Suprapubic skin (tissue), 4 donors: ENCODE data around the gene MTIF2. TPM values are rescaled to one million over a fixed set of nuclear protein-coding genes. Genes with fewer than 3 reads are reported as not detected.

ENCODE experiments used
- DNase-seq, 2 donors: peaks; one replicate each; pipeline ENCODE4 v3.0.0-alpha.2; 2019; ENCODE audit warnings: low spot score in 2 of 2
- H3K27ac ChIP-seq: fragments of 200-600 bp; sonication (generic); one replicate; pipeline ENCODE4 v1.5.1; 2019
- H3K27me3 ChIP-seq: fragments of 200-600 bp; sonication (generic); one replicate; pipeline ENCODE4 v1.5.1; 2019
- H3K36me3 ChIP-seq: fragments of 200-600 bp; sonication (generic); one replicate; pipeline ENCODE4 v1.5.1; 2019
- H3K4me1 ChIP-seq: fragments of 200-600 bp; sonication (generic); one replicate; pipeline ENCODE4 v1.5.1; 2019
- H3K4me3 ChIP-seq: fragments of 200-600 bp; sonication (generic); one replicate; pipeline ENCODE4 v1.5.1; 2019; ENCODE audit warnings: mild to moderate bottlenecking
- H3K9me3 ChIP-seq: fragments of 200-600 bp; sonication (generic); one replicate; pipeline ENCODE4 v1.5.1; 2019
- CTCF ChIP-seq, 2 donors: fragments of 200-600 bp in 1 of 2; fragments of 450-650 bp in 1 of 2; sonication (generic) in 1 of 2; IDR thresholded peaks; one replicate each; pipeline ENCODE4 v1.5.1; 2016 to 2019; ENCODE audit warnings: antibody characterized with exemption in 2 of 2, mild to moderate bottlenecking in 1 of 2, moderate library complexity in 1 of 2
- EP300 ChIP-seq: sonication (generic); formaldehyde crosslinking; IDR thresholded peaks from one replicate; pipeline ENCODE4 v1.6.1; 2017; ENCODE audit warnings: antibody characterized with exemption
- POLR2A ChIP-seq, 2 donors: fragments of 450-650 bp; IDR thresholded peaks; one replicate each; pipeline ENCODE4 v1.6.1; 2017; ENCODE audit warnings: antibody characterized with exemption in 2 of 2, mild to moderate bottlenecking in 2 of 2, moderate library complexity in 2 of 2
- POLR2AphosphoS5 ChIP-seq, 3 donors: sonication (generic); formaldehyde crosslinking; IDR thresholded peaks; one replicate each; pipeline ENCODE4 v1.6.1; 2017; ENCODE audit warnings: antibody characterized with exemption in 3 of 3
- WGBS: methylation state at CpG from one replicate; pipeline ENCODE4 v1.1.5; 2018; 5-methylcytosine and 5-hydroxymethylcytosine counted together
- total RNA-seq, 4 donors: library from RNA; depleted of rRNA; stranded (reverse); fragments of >200 nt; gene quantifications; one replicate each; pipeline ENCODE4 v1.1.0, GENCODE V29; 2016

MTIF2 gene
- total RNA-seq = 10 to 100 TPM; 12.1 to 25.6 (median 17.6) TPM

GRCh38 chr2:55268907-55269644 lies at the start of gene MTIF2:
Gene MTIF2 (minus strand): TSS chr2:55269231. CDS start chr2:55263858, 5,373 bp downstream.
- H3K27ac ChIP-seq = peak within 1 kb of the TSS; percentile 90
- H3K4me3 ChIP-seq = peak within 1 kb of the TSS; percentile 82
- under 1% methylated on average over 34 of the region's 43 CpGs for WGBS
- DNase-seq = peak; percentile 97
- no peaks in the 10 kb centered on the region for H3K27me3 ChIP-seq
- peak; percentile 46 to 68 for TF ChIP-seq POLR2A (IDR thresholded peaks at IDR 0.05)
- TF ChIP-seq POLR2AphosphoS5 (IDR thresholded peaks at IDR 0.05) = peak in 2 of 3 donors; percentile 81 to 90
- TF ChIP-seq EP300 = no peak
- TF ChIP-seq CTCF (IDR thresholded peaks at IDR 0.05) = no peak
- H3K4me1 ChIP-seq = peaks cover 21% of the 10 kb centered on the region
- H3K36me3 ChIP-seq = peaks cover 18% of the 10 kb centered on the region
- no peaks in the 10 kb centered on the region for H3K9me3 ChIP-seq

- Histone ChIP-seq H3K9me3 (no peaks in the 10 kb centered on the region), H3K4me1 (no peaks in the 10 kb centered on the region), H3K27me3 (no peaks in the 10 kb centered on the region), H3K27ac (no peak overlapping the region), H3K4me3 (no peak overlapping the region), H3K36me3 (peaks cover 32% of the 10 kb centered on the region)
- 80% methylated on average over 1 of the region's 1 CpG for WGBS
- no peak for TF ChIP-seq CTCF (IDR thresholded peaks at IDR 0.05)
- TF ChIP-seq EP300 = no peak
- no peak for TF ChIP-seq POLR2AphosphoS5 (IDR thresholded peaks at IDR 0.05)
- no peak for TF ChIP-seq POLR2A (IDR thresholded peaks at IDR 0.05)
- no peak for DNase-seq
Measured at GRCh38 chr2:55314985-55315384, 46.0 kb upstream of the MTIF2 start.

GRCh38 chr2:55311444-55311870 lies 42.4 kb upstream of the MTIF2 start:
- H3K4me1 ChIP-seq = no peaks in the 10 kb centered on the region
- peaks cover 29% of the 10 kb centered on the region for H3K36me3 ChIP-seq
- H3K9me3 ChIP-seq = no peaks in the 10 kb centered on the region
- no peak overlapping the region for H3K27ac ChIP-seq
- 81% methylated on average over 1 of the region's 1 CpG for WGBS
- DNase-seq = no peak
- H3K4me3 ChIP-seq = no peak overlapping the region
- TF ChIP-seq POLR2AphosphoS5 (IDR thresholded peaks at IDR 0.05) = no peak
- no peak for TF ChIP-seq EP300
- TF ChIP-seq CTCF (IDR thresholded peaks at IDR 0.05) = peak in 1 of 2 donors; percentile 17
- TF ChIP-seq POLR2A (IDR thresholded peaks at IDR 0.05) = no peak
- H3K27me3 ChIP-seq = no peaks in the 10 kb centered on the region

- Histone ChIP-seq H3K9me3 (no peaks in the 10 kb centered on the region), H3K4me1 (no peaks in the 10 kb centered on the region), H3K27ac (no peak overlapping the region), H3K27me3 (no peaks in the 10 kb centered on the region), H3K4me3 (no peak overlapping the region), H3K36me3 (peaks cover 22% of the 10 kb centered on the region)
- 68% methylated on average over 2 of the region's 2 CpGs for WGBS
- TF ChIP-seq CTCF (IDR thresholded peaks at IDR 0.05) (no peak), POLR2A (IDR thresholded peaks at IDR 0.05) (no peak), POLR2AphosphoS5 (IDR thresholded peaks at IDR 0.05) (no peak), EP300 (no peak)
- no peak for DNase-seq
Measured at GRCh38 chr2:55309446-55309845, 40.4 kb upstream of the MTIF2 start.

- Histone ChIP-seq H3K36me3 (peaks cover 8% of the 10 kb centered on the region), H3K4me3 (no peak overlapping the region), H3K27ac (no peak overlapping the region), H3K4me1 (no peaks in the 10 kb centered on the region), H3K27me3 (no peaks in the 10 kb centered on the region), H3K9me3 (no peaks in the 10 kb centered on the region)
- DNase-seq = no peak
- 81% methylated on average over 3 of the region's 3 CpGs for WGBS
- no peak for TF ChIP-seq POLR2AphosphoS5 (IDR thresholded peaks at IDR 0.05)
- TF ChIP-seq POLR2A (IDR thresholded peaks at IDR 0.05) = no peak
- no peak for TF ChIP-seq CTCF (IDR thresholded peaks at IDR 0.05)
- TF ChIP-seq EP300 = no peak
Measured at GRCh38 chr2:55302241-55302640, 33.2 kb upstream of the MTIF2 start.
